Fibroblast of lung (primary cell): ENCODE measurements around the gene CATSPERE. TPM values are rescaled to one million over a fixed set of nuclear protein-coding genes. Genes with fewer than 3 reads are reported as not detected.
A peak's percentile ranks its signal among the peaks of the same experiment; 100 is the strongest.

Experiments used
- DNase-seq, 2 donors: peaks; one replicate each; pipeline versions ENCODE4 v3.0.0 to v3.0.0-alpha.2; 2010; ENCODE audit warnings: low read depth in 2 of 2
- H2AFZ ChIP-seq: 2 replicates; pipeline ENCODE4 v1.5.1; 2012; ENCODE audit warnings: low read length, control low read depth, inconsistent platforms
- H3K27ac ChIP-seq: 2 replicates; pipeline ENCODE4 v1.5.1; 2011; ENCODE audit warnings: low read length, control low read depth; ENCODE audit not compliant: insufficient read depth
- H3K27me3 ChIP-seq: 2 replicates; pipeline ENCODE4 v1.5.1; 2011; ENCODE audit warnings: mild to moderate bottlenecking, low read length; ENCODE audit not compliant: control insufficient read depth, insufficient read depth
- H3K36me3 ChIP-seq: 2 replicates; pipeline ENCODE4 v1.5.1; 2011; ENCODE audit warnings: low read length; ENCODE audit not compliant: control insufficient read depth, insufficient read depth
- H3K4me1 ChIP-seq: 2 replicates; pipeline ENCODE4 v1.5.1; 2011; ENCODE audit warnings: low read length; ENCODE audit not compliant: control insufficient read depth, insufficient read depth; ENCODE audit errors: extremely low read depth
- H3K4me2 ChIP-seq: 2 replicates; pipeline ENCODE4 v1.5.1; 2011; ENCODE audit warnings: low read length, control low read depth; ENCODE audit not compliant: insufficient read depth; ENCODE audit errors: extremely low read depth
- H3K4me3 ChIP-seq, 4 experiments: fragments of 200-600 bp in 1 of 4; sonication (generic) in 1 of 4; replicated peaks in 1 of 4; 2 replicates each; pipeline ENCODE4 v1.5.1; 2011 to 2016; ENCODE audit warnings: low read length in 4 of 4, low read depth in 3 of 4, mild to moderate bottlenecking in 3 of 4, control low read depth in 2 of 4, inconsistent platforms in 1 of 4, mixed read lengths in 1 of 4; ENCODE audit not compliant: insufficient read depth in 1 of 4; ENCODE audit errors: control extremely low read depth in 1 of 4
- H3K79me2 ChIP-seq: 2 replicates; pipeline ENCODE4 v1.5.1; 2012; ENCODE audit warnings: mild to moderate bottlenecking, low read length, inconsistent platforms; ENCODE audit not compliant: control insufficient read depth, insufficient read depth
- H3K9ac ChIP-seq: 2 replicates; pipeline ENCODE4 v1.5.1; 2011; ENCODE audit warnings: mild to moderate bottlenecking, low read length, control low read depth; ENCODE audit not compliant: insufficient read depth
- H3K9me3 ChIP-seq: 2 replicates; pipeline ENCODE4 v1.5.1; 2012; ENCODE audit warnings: low read depth, low read length; ENCODE audit not compliant: control insufficient read depth, insufficient read depth
- H4K20me1 ChIP-seq: 2 replicates; pipeline ENCODE4 v1.5.1; 2011; ENCODE audit warnings: low read length; ENCODE audit not compliant: control insufficient read depth, insufficient read depth; ENCODE audit errors: extremely low read depth
- EZH2 ChIP-seq: IDR thresholded peaks from 2 replicates; pipeline ENCODE4 v1.5.1; 2012; ENCODE audit warnings: low read length, control low read depth, mild to moderate bottlenecking; ENCODE audit errors: missing control alignments
- polyA plus RNA-seq, 2 donors: library from polyadenylated mRNA; depleted of rRNA in 1 of 2; stranded (reverse) in 1 of 2; unstranded in 1 of 2; fragments of >200 nt; gene quantifications; 2 replicates each; pipeline ENCODE4 v1.2.1, GENCODE V29; 2011 to 2012; ENCODE audit warnings: missing spikeins in 1 of 2
- total RNA-seq: library from RNA; depleted of rRNA; stranded (reverse); fragments of >200 nt; gene quantifications from 2 replicates; pipeline ENCODE4 v1.2.1, GENCODE V29; 2014
- TF ChIP-seq, protein P1 (sequence below), 2 donors: IDR thresholded peaks in 1 of 2; conservative IDR thresholded peaks in 1 of 2; 1 replicate in 1 of 2; 2 replicates in 1 of 2; pipeline ENCODE4 v1.5.1; 2011 to 2012; ENCODE audit warnings: low read length in 2 of 2, control low read depth in 1 of 2, inconsistent platforms in 1 of 2, low read depth in 1 of 2, mild to moderate bottlenecking in 1 of 2

CATSPERE gene
- total and polyA plus RNA-seq, 2 donors (not counting 1 experiment from before 2014, with no cell fraction given) = 0.59 to 0.99 TPM

DNA sequence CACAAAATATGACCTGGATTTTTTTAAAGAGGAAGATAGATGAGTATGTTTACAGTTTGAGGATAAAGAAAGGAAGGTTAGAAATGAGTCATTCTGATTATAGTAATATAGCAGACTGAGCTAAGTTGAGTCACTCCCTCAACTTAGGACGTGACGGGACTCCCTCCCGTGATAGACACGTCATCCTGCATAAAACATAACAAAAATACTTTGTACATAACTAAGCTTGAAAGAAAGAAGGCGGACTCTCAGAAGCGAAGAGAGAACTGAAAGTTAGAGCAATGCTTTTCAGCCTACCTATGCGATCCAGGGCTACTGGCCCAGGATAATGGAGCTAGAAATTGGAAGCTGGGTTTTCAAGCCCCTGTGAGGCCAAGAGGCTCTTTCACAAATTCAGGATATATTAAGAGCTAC is 138.9 kb downstream of the CATSPERE start:
- Histone ChIP-seq H3K27ac (peak overlapping the region; percentile 83), H3K36me3 (no peaks in the 10 kb centered on the region), H3K4me3 (peak overlapping the region; percentile 29 to 63 (median 42)), H3K4me1 (peaks cover 13% of the 10 kb centered on the region), H3K27me3 (no peaks in the 10 kb centered on the region), H3K79me2 (no peaks in the 10 kb centered on the region), H3K9me3 (no peaks in the 10 kb centered on the region), H3K9ac (peak overlapping the region; percentile 46), H4K20me1 (no peaks in the 10 kb centered on the region), H2AFZ (peak overlapping the region; percentile 59), H3K4me2 (peak overlapping the region; percentile 76)
- no peak for TF ChIP-seq EZH2
- TF ChIP-seq, protein P1, sequence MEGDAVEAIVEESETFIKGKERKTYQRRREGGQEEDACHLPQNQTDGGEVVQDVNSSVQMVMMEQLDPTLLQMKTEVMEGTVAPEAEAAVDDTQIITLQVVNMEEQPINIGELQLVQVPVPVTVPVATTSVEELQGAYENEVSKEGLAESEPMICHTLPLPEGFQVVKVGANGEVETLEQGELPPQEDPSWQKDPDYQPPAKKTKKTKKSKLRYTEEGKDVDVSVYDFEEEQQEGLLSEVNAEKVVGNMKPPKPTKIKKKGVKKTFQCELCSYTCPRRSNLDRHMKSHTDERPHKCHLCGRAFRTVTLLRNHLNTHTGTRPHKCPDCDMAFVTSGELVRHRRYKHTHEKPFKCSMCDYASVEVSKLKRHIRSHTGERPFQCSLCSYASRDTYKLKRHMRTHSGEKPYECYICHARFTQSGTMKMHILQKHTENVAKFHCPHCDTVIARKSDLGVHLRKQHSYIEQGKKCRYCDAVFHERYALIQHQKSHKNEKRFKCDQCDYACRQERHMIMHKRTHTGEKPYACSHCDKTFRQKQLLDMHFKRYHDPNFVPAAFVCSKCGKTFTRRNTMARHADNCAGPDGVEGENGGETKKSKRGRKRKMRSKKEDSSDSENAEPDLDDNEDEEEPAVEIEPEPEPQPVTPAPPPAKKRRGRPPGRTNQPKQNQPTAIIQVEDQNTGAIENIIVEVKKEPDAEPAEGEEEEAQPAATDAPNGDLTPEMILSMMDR (conservative IDR thresholded peaks at IDR 0.05 in 1 of 2, IDR thresholded peaks at IDR 0.05 in 1 of 2; ENCODE audit: low read depth in 1 of 2, low read length in 2 of 2) = no peak
- DNase-seq = peak; percentile 97

DNA sequence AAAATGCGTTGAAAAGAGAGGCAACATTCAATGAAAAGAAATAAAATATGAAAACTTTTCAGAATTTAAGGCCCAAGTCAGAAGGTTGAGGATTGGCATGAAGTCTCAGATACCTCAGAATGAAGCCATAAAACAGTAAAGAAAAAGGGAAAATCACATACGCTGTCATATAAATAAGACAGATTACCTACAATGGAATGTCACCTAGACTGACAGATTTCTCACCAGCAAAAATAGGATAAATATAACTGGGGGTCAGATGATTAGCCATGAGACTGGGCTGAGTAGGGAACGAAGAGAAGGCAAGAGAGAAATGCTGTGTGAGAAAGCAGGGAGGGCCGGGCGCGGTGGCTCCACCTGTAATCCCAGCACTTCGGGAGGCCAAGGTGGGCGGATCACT is 140.3 kb downstream of the CATSPERE start:
- Histone ChIP-seq H3K4me2 (no peak overlapping the region), H3K27me3 (no peaks in the 10 kb centered on the region), H4K20me1 (no peaks in the 10 kb centered on the region), H3K4me3 (no peak overlapping the region), H3K27ac (no peak overlapping the region), H3K36me3 (no peaks in the 10 kb centered on the region), H2AFZ (no peak overlapping the region), H3K4me1 (peaks cover 13% of the 10 kb centered on the region), H3K9me3 (no peaks in the 10 kb centered on the region), H3K9ac (no peak overlapping the region), H3K79me2 (no peaks in the 10 kb centered on the region)
- TF ChIP-seq, protein P1 (conservative IDR thresholded peaks at IDR 0.05 in 1 of 2, IDR thresholded peaks at IDR 0.05 in 1 of 2; ENCODE audit: low read depth in 1 of 2, low read length in 2 of 2) = no peak
- no peak for TF ChIP-seq EZH2
- DNase-seq = no peak

DNA sequence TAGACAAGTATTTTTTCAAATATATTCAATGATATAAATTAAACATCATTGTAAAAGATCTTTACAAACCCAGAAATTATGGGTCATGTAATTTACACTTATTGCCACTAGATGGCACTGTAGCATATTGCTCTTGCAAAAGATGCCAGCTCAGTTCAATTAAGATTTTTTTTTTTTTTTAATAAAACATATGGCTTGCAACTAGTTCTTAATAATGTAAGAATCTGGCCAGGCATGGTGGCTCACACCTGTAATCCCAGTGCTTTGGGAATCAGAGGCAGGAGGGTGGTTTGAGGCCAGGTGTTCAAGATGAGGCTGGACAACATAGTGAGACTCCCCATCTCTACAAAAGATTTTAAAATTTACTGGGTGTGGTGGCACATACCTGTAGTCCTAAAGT is 142.4 kb downstream of the CATSPERE start:
- TF ChIP-seq EZH2 = no peak
- TF ChIP-seq, protein P1 (conservative IDR thresholded peaks at IDR 0.05 in 1 of 2, IDR thresholded peaks at IDR 0.05 in 1 of 2; ENCODE audit: low read depth in 1 of 2, low read length in 2 of 2) = peak; percentile 39 to 62
- Histone ChIP-seq H3K9ac (no peak overlapping the region), H3K27me3 (no peaks in the 10 kb centered on the region), H3K9me3 (no peaks in the 10 kb centered on the region), H3K4me1 (peaks cover 13% of the 10 kb centered on the region), H3K4me2 (no peak overlapping the region), H3K4me3 (no peak overlapping the region), H3K27ac (no peak overlapping the region), H3K36me3 (no peaks in the 10 kb centered on the region), H2AFZ (no peak overlapping the region), H4K20me1 (no peaks in the 10 kb centered on the region), H3K79me2 (no peaks in the 10 kb centered on the region)
- peak; percentile 16 to 65 for DNase-seq
